ENCODE results near the gene CDH3. TPM values are rescaled to one million over a fixed set of nuclear protein-coding genes. Genes with fewer than 3 reads are reported as not detected.

The CDH3 gene
- total and polyA plus RNA-seq, 2 of the 13 experiments (the other 11 are each of a cell fraction or from before 2014, with no cell fraction given) = 0.11 TPM; not detected in 1

DNA sequence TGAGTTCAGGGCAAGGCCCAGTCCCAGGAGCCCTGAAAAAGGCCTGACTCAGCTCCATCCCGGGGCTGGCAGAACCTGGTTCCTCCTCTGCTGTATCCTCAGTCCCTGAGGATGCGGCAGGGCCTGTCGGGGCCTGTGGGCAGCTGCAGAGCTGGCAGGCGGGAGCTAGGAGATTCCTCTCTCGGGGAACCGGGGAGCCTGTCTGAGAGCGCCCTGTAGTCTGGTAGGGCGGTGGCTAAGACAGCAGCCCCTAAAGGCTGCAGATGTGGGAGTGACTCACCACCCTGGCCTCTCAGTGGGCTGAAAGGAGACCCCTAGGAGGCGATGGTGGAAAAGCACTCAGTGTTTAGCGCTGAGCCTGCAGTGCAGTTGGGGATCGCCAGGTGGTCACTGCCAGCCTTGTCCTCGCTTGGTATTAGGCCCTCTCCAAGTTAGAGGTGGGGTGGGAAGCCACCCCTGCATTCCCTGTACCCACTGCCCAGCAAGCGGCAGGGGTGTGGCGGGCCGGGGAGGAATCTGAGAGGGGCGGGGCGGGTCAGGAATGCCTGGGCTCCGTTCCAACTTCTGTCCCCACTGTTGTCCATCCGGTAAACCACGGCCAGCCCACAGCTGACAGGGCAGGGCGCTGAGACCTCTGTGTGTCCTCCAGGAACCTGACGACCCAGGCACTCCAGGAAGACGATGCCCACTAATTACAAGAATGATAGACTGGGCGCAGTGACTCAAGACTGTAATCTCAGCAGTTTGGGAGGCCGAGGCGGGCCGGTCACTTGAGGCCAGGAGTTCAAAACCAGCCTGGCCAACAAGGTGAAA lies 62.4 kb downstream of the CDH3 start (continued):
- TF ChIP-seq FOXM1 (CRISPR knock-in tag; IDR thresholded peaks at IDR 0.05) (no peak), AGO2 (optimal IDR thresholded peaks at IDR 0.05; ENCODE audit: low read depth, low read length) (no peak), THYN1 (CRISPR knock-in tag; IDR thresholded peaks at IDR 0.05; ENCODE audit: borderline replicate concordance, low read depth) (no peak), RARA (CRISPR knock-in tag; IDR thresholded peaks at IDR 0.05) (peak; percentile 73), IKZF4 (CRISPR knock-in tag; IDR thresholded peaks at IDR 0.05; ENCODE audit: borderline replicate concordance, low read depth, not compliant biosample characterization) (no peak), POLR2AphosphoS2 (IDR thresholded peaks at IDR 0.05; ENCODE audit: low read depth, low read length) (no peak), TBX3 (IDR thresholded peaks at IDR 0.05; ENCODE audit: borderline replicate concordance) (no peak), ZNF556 (CRISPR knock-in tag; IDR thresholded peaks at IDR 0.05; ENCODE audit: borderline replicate concordance) (0 out of 2 replicates have a peak, but pooled peaks have one; percentile 14), ATF7-NPFF (CRISPR knock-in tag; IDR thresholded peaks at IDR 0.05; ENCODE audit: low read depth) (peak; percentile 75; the same call in 1 of the 2 replicates), PCBP1 (IDR thresholded peaks at IDR 0.05; ENCODE audit: borderline replicate concordance, low read depth, low read length) (0 out of 2 replicates have a peak, but pooled peaks have one; percentile 34), ZNF431 (CRISPR knock-in tag; IDR thresholded peaks at IDR 0.05; ENCODE audit: borderline replicate concordance, low read depth) (no peak), ZNF333 (CRISPR knock-in tag; IDR thresholded peaks at IDR 0.05; ENCODE audit: borderline replicate concordance) (no peak), PHF8 (CRISPR knock-in tag; IDR thresholded peaks at IDR 0.05) (no peak), AHR (CRISPR knock-in tag; IDR thresholded peaks at IDR 0.05) (no peak), SP1 (IDR thresholded peaks at IDR 0.05) (no peak), SP1 (CRISPR knock-in tag; IDR thresholded peaks at IDR 0.05) (0 out of 2 replicates have a peak, but pooled peaks have one; percentile 14), ZNF24 (IDR thresholded peaks at IDR 0.05) (no peak), ZFY (CRISPR knock-in tag; IDR thresholded peaks at IDR 0.05) (peak; percentile 17; the same call in 1 of the 2 replicates), KLF11 (CRISPR knock-in tag; IDR thresholded peaks at IDR 0.05) (no peak), HOMEZ (CRISPR knock-in tag; IDR thresholded peaks at IDR 0.05; ENCODE audit: low read depth) (no peak)
- TF ChIP-seq, protein P1, sequence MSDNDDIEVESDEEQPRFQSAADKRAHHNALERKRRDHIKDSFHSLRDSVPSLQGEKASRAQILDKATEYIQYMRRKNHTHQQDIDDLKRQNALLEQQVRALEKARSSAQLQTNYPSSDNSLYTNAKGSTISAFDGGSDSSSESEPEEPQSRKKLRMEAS (IDR thresholded peaks at IDR 0.05) = no peak
- TF ChIP-seq, protein P2, sequence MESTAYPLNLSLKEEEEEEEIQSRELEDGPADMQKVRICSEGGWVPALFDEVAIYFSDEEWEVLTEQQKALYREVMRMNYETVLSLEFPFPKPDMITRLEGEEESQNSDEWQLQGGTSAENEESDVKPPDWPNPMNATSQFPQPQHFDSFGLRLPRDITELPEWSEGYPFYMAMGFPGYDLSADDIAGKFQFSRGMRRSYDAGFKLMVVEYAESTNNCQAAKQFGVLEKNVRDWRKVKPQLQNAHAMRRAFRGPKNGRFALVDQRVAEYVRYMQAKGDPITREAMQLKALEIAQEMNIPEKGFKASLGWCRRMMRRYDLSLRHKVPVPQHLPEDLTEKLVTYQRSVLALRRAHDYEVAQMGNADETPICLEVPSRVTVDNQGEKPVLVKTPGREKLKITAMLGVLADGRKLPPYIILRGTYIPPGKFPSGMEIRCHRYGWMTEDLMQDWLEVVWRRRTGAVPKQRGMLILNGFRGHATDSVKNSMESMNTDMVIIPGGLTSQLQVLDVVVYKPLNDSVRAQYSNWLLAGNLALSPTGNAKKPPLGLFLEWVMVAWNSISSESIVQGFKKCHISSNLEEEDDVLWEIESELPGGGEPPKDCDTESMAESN (CRISPR knock-in tag; conservative IDR thresholded peaks at IDR 0.05) = peak; percentile 66; the same call in 1 of the 2 replicates
